ENCODE results near the gene IGSF1.

GRCh38 chrX:131271826-131272225 is 17.3 kb downstream of the IGSF1 start:
- no peak for TF ChIP-seq EZH2phosphoT487 (IDR thresholded peaks at IDR 0.05)
- TF ChIP-seq CTCF (IDR thresholded peaks at IDR 0.05), result no peak
- TF ChIP-seq EZH2 (IDR thresholded peaks at IDR 0.05), result no peak
